ENCODE data around the gene INPP5A.

- TF ChIP-seq, protein P1, sequence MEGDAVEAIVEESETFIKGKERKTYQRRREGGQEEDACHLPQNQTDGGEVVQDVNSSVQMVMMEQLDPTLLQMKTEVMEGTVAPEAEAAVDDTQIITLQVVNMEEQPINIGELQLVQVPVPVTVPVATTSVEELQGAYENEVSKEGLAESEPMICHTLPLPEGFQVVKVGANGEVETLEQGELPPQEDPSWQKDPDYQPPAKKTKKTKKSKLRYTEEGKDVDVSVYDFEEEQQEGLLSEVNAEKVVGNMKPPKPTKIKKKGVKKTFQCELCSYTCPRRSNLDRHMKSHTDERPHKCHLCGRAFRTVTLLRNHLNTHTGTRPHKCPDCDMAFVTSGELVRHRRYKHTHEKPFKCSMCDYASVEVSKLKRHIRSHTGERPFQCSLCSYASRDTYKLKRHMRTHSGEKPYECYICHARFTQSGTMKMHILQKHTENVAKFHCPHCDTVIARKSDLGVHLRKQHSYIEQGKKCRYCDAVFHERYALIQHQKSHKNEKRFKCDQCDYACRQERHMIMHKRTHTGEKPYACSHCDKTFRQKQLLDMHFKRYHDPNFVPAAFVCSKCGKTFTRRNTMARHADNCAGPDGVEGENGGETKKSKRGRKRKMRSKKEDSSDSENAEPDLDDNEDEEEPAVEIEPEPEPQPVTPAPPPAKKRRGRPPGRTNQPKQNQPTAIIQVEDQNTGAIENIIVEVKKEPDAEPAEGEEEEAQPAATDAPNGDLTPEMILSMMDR (IDR thresholded peaks at IDR 0.05; ENCODE audit: low read depth, low read length, poor library complexity, severe bottlenecking) = no peak
- TF ChIP-seq EZH2phosphoT487 (IDR thresholded peaks at IDR 0.05; ENCODE audit: borderline replicate concordance, low read length) = no peak
Observed at GRCh38 chr10:132816718-132817117, 279.1 kb downstream of the INPP5A start.

Data from DOHH2 (cell line).